Loucy (cell line): ENCODE results near the gene CFAP90.

Experiments used
- CTCF ChIP-seq: fragments of 200-600 bp; sonication (generic); conservative IDR thresholded peaks from 2 replicates; pipeline ENCODE4 v1.5.1; 2014; ENCODE audit warnings: mild to moderate bottlenecking, antibody characterized with exemption, low read length
- EZH2phosphoT487 ChIP-seq: fragments of 200-600 bp; IDR thresholded peaks from 2 replicates; pipeline ENCODE4 v1.6.1; 2018; ENCODE audit warnings: antibody characterized with exemption, mild to moderate bottlenecking, moderate library complexity, borderline replicate concordance

GRCh38 chr5:7823594-7823993 lies 27.3 kb downstream of the CFAP90 start:
- TF ChIP-seq CTCF (no peak), EZH2phosphoT487 (no peak)
